OCI-LY7 (cell line): ENCODE data around the gene OLFM1. TPM values are rescaled to one million over a fixed set of nuclear protein-coding genes. Genes with fewer than 3 reads are reported as not detected.

ENCODE experiments used
- BruUV-seq: library from RNA; stranded (reverse); fragments of 400-500 nt; replicated peaks from 2 replicates; lab custom pipeline; 2021; lab: Mats Ljungman, UMichigan
- CTCF ChIA-PET: fragments of 300-600 bp; sonication (Branson Sonifier 250); formaldehyde crosslinking; loops from one replicate; lab custom pipeline; 2022; ENCODE audit warnings: antibody characterized with exemption; ENCODE audit not compliant: unreplicated experiment; lab: Charles Lee
- POLR2A ChIA-PET: fragments of 300-600 bp; sonication (Branson Sonifier 250); formaldehyde crosslinking; loops from one replicate; lab custom pipeline; 2022; ENCODE audit warnings: antibody characterized with exemption; lab: Charles Lee
- DNase-seq: peaks from one replicate; pipeline ENCODE4 v3.0.0-alpha.2; 2015; ENCODE audit warnings: low spot score
- H2AFZ ChIP-seq: fragments of 200-600 bp; sonication (generic), shearing (Covaris generic); 2 replicates; pipeline ENCODE4 v1.6.1; 2014; ENCODE audit warnings: mild to moderate bottlenecking, antibody characterized with exemption, low read length, moderate library complexity
- H3K27ac ChIP-seq: fragments of 200-600 bp; sonication (generic); 2 replicates; pipeline ENCODE4 v1.5.1; 2014; ENCODE audit warnings: mixed run types, low read depth, mild to moderate bottlenecking, moderate library complexity, low read length, inconsistent platforms; ENCODE audit not compliant: poor library complexity, severe bottlenecking
- H3K36me3 ChIP-seq: fragments of 200-600 bp; sonication (generic); 2 replicates; pipeline ENCODE4 v1.6.1; 2014; ENCODE audit warnings: mild to moderate bottlenecking, antibody characterized with exemption, low read length, moderate library complexity, mixed read lengths; ENCODE audit not compliant: insufficient read depth
- H3K4me1 ChIP-seq: fragments of 200-600 bp; sonication (generic); 2 replicates; pipeline ENCODE4 v1.5.1; 2014; ENCODE audit warnings: mild to moderate bottlenecking, low read length; ENCODE audit not compliant: insufficient read depth, poor library complexity, severe bottlenecking
- H3K4me2 ChIP-seq: fragments of 200-600 bp; sonication (generic); 2 replicates; pipeline ENCODE4 v1.6.1; 2014; ENCODE audit warnings: mild to moderate bottlenecking, low read length
- H3K4me3 ChIP-seq: fragments of 200-600 bp; sonication (generic); 2 replicates; pipeline ENCODE4 v1.5.1; 2014; ENCODE audit warnings: mild to moderate bottlenecking, low read depth, low read length; ENCODE audit not compliant: poor library complexity, severe bottlenecking
- H3K79me2 ChIP-seq: fragments of 200-600 bp; sonication (generic); 2 replicates; pipeline ENCODE4 v1.6.1; 2016; ENCODE audit warnings: low read depth, mild to moderate bottlenecking, low read length, moderate library complexity, mixed read lengths; ENCODE audit not compliant: insufficient read depth
- H3K9me2 ChIP-seq: fragments of 200-600 bp; sonication (generic); 2 replicates; pipeline ENCODE4 v1.6.1; 2016; ENCODE audit warnings: mild to moderate bottlenecking, low read length, mixed read lengths; ENCODE audit not compliant: insufficient read depth
- H3K9me3 ChIP-seq: fragments of 200-600 bp; sonication (generic); 2 replicates; pipeline ENCODE4 v1.6.1; 2014; ENCODE audit warnings: mild to moderate bottlenecking, mixed run types, low read length, mixed read lengths
- H4K20me1 ChIP-seq: fragments of 200-600 bp; sonication (generic); 2 replicates; pipeline ENCODE4 v1.6.1; 2014; ENCODE audit warnings: mild to moderate bottlenecking, antibody characterized with exemption, low read length, moderate library complexity, mixed read lengths; ENCODE audit not compliant: insufficient read depth
- EZH2phosphoT487 ChIP-seq: fragments of 200-600 bp; sonication (generic); IDR thresholded peaks from 2 replicates; pipeline ENCODE4 v1.6.1; 2018; ENCODE audit warnings: low read depth, borderline replicate concordance, mild to moderate bottlenecking, mixed run types, antibody characterized with exemption, low read length, moderate library complexity, mixed read lengths
- intact Hi-C: fragments of 100-400 bp; cut with micrococcal nuclease; formaldehyde crosslinking; loops from one replicate; pipeline ENCODE4 v1.10.0; 2022; ENCODE audit not compliant: unreplicated experiment
- total RNA-seq, 2 experiments: library from RNA; depleted of rRNA in 1 of 2; stranded (reverse); fragments of >200 nt in 1 of 2; shearing (Covaris generic) in 1 of 2; gene quantifications; 2 replicates each; pipeline ENCODE4 v1.2.3, GENCODE V29; 2014 to 2022
- TF ChIP-seq, protein P1 (sequence below): fragments of 200-600 bp; sonication (generic); conservative IDR thresholded peaks from 2 replicates; pipeline ENCODE4 v1.5.1; 2014; ENCODE audit warnings: mild to moderate bottlenecking, antibody characterized with exemption, low read length, moderate library complexity, mixed read lengths

The OLFM1 gene
- total RNA-seq, 2 experiments from 2014 or later: not detected

DNA sequence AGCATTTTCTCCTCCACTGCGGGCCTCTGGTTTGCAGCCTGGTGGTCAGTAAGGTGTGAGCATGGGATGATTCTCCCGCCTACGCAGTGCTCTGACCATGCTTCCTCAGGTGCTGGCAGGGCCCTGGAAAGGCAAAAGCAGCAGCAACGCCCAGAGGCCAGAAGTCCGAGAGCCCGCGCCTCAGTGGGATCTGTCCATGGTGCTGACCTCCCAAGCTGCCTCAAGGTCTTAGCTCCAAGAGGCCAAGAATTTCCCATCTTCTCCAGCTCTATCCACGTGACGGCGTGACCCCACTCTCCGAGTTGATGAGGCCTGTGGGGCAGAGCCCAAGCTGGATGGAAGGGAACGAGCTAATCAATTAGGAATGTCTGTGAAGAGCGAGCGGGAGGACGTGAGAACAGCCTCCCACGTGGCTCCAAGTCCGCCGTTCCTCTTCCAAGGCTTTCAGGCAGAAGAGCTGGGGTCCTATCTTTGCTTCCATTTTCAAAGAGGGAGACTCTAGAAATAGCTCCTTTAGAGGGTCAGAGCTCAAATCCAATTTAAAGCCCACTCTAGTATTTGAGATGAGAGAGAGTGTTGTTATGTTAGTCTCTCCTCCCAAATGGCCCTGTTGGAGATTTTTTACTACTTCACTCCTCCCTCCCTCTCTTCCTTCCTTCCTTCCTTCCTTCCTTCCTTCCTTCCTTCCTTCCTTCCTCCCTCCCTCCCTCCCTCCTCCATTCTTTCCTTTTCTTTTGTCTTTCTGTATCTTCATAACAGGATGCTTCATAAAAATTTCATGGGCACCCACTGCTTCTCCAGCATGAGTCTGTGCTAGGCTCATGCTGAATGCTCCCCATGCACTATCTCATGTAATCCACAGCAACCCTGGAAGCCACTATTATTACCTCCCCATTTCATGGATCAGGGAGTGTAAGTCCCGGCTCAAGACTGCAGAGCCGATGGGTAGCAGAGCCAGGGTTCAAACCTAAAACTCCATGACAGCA lies 69.3 kb downstream of the OLFM1 start:
- DNase-seq: peak; percentile 11
- no TSS peak for BruUV-seq
- Histone ChIP-seq H4K20me1 (no peaks in the 10 kb centered on the region), H3K4me2 (no peak overlapping the region), H3K36me3 (no peaks in the 10 kb centered on the region), H3K27ac (no peak overlapping the region), H2AFZ (no peak overlapping the region), H3K4me3 (no peak overlapping the region), H3K9me2 (no peaks in the 10 kb centered on the region), H3K4me1 (no peaks in the 10 kb centered on the region), H3K9me3 (no peaks in the 10 kb centered on the region), H3K79me2 (no peaks in the 10 kb centered on the region)
- ChIA-PET POLR2A (interaction anchor here (0.6 kb wide), 1 partner anchor 364 kb away, joined by 3 read pairs; no protein-coding TSS in a partner anchor), CTCF (no interaction called here)
- no peak for TF ChIP-seq EZH2phosphoT487
- TF ChIP-seq, protein P1, sequence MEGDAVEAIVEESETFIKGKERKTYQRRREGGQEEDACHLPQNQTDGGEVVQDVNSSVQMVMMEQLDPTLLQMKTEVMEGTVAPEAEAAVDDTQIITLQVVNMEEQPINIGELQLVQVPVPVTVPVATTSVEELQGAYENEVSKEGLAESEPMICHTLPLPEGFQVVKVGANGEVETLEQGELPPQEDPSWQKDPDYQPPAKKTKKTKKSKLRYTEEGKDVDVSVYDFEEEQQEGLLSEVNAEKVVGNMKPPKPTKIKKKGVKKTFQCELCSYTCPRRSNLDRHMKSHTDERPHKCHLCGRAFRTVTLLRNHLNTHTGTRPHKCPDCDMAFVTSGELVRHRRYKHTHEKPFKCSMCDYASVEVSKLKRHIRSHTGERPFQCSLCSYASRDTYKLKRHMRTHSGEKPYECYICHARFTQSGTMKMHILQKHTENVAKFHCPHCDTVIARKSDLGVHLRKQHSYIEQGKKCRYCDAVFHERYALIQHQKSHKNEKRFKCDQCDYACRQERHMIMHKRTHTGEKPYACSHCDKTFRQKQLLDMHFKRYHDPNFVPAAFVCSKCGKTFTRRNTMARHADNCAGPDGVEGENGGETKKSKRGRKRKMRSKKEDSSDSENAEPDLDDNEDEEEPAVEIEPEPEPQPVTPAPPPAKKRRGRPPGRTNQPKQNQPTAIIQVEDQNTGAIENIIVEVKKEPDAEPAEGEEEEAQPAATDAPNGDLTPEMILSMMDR: no peak
- intact Hi-C loops: no loop called here

DNA sequence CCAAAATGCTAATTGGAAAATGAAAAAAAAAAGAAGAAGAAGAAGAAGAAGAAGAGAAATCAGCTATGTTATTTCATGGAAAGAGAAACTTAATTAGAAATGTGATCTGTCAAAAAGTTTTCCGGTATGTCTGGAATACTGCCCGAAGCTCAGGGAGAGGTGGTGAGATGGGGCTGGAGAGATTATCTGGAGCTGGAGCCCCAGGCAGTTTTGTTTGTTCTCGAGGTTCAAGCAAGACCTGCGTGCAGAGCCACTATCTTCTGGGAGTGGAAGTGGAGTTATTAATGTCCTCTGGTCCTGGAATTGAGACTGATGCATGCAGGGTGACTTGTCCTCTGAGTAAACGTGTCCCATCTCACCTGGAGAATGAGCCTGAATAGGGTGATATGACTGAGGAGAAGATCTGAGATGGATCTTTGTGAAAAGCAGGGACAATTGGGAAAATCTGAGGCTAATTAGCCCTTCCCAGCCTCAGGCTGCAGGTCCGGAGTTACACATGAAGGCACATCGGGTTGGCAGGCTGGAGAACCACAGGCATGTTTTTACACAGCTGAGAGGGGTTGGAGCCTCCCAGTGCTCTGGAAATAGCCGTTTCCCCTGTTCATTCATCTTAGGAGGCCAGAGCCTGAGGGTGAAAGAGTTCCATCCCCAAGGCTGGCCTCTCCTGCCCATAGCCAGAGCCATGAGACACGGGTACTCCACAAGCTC lies 70.5 kb downstream of the OLFM1 start:
- ChIA-PET CTCF (no interaction called here), POLR2A (interaction anchor here (0.6 kb wide), 1 partner anchor 365 kb away, joined by 3 read pairs; no protein-coding TSS in a partner anchor)
- no peaks in the 10 kb centered on the region for H3K4me1 ChIP-seq
- no peak overlapping the region for H2AFZ ChIP-seq
- no peak overlapping the region for H3K4me2 ChIP-seq
- intact Hi-C loops: no loop called here
- no peaks in the 10 kb centered on the region for H3K9me2 ChIP-seq
- TF ChIP-seq, protein P1: no peak
- TF ChIP-seq EZH2phosphoT487: no peak
- no peaks in the 10 kb centered on the region for H3K36me3 ChIP-seq
- no TSS peak for BruUV-seq
- no peaks in the 10 kb centered on the region for H3K9me3 ChIP-seq
- H3K27ac ChIP-seq: no peak overlapping the region
- H4K20me1 ChIP-seq: no peaks in the 10 kb centered on the region
- DNase-seq: no peak
- no peak overlapping the region for H3K4me3 ChIP-seq
- H3K79me2 ChIP-seq: no peaks in the 10 kb centered on the region
